Endothelial cell (in vitro differentiated cells): ENCODE data around the gene GALNT10. TPM values are rescaled to one million over a fixed set of nuclear protein-coding genes. Genes with fewer than 3 reads are reported as not detected.

Experiments
- DNase-seq: peaks from one replicate; pipeline ENCODE4 v3.0.0; 2021; ENCODE audit warnings: low spot score
- H3K27ac Mint-ChIP-seq: one replicate; pipeline ENCODE4 v1.8.0; 2021; ENCODE audit warnings: mixed read lengths, inconsistent platforms; ENCODE audit not compliant: unreplicated experiment
- H3K27me3 Mint-ChIP-seq: one replicate; pipeline ENCODE4 v1.8.0; 2021; ENCODE audit warnings: mild to moderate bottlenecking, moderate library complexity, mixed read lengths, inconsistent platforms; ENCODE audit not compliant: unreplicated experiment
- H3K36me3 Mint-ChIP-seq: one replicate; pipeline ENCODE4 v1.8.0; 2021; ENCODE audit warnings: mild to moderate bottlenecking, low read depth, mixed read lengths, inconsistent platforms; ENCODE audit not compliant: unreplicated experiment
- H3K4me1 Mint-ChIP-seq: one replicate; pipeline ENCODE4 v1.8.0; 2021; ENCODE audit warnings: mild to moderate bottlenecking, mixed read lengths, inconsistent platforms; ENCODE audit not compliant: unreplicated experiment
- H3K4me3 Mint-ChIP-seq: one replicate; pipeline ENCODE4 v1.8.0; 2021; ENCODE audit warnings: mild to moderate bottlenecking, mixed read lengths, inconsistent platforms; ENCODE audit not compliant: unreplicated experiment
- H3K9me3 Mint-ChIP-seq: one replicate; pipeline ENCODE4 v1.8.0; 2021; ENCODE audit warnings: mixed read lengths, inconsistent platforms; ENCODE audit not compliant: unreplicated experiment
- total RNA-seq: library from RNA; stranded (reverse); fragmentation: NEBNext Ultra II Directional; extraction: Animal tissue kit (Norgen Biotek cat#: 25700); gene quantifications from one replicate; pipeline ENCODE4 v1.2.1, GENCODE V29; 2021; ENCODE audit not compliant: unreplicated experiment
- TF ChIP-seq, protein P1 (sequence below): fragments of 200-600 bp; sonication (generic); IDR thresholded peaks from one replicate; pipeline ENCODE4 v1.5.0; 2021; ENCODE audit warnings: antibody characterized with exemption; ENCODE audit not compliant: unreplicated experiment

Gene GALNT10
- total RNA-seq, 1 donor from 2014 or later: 22.5 TPM

DNA sequence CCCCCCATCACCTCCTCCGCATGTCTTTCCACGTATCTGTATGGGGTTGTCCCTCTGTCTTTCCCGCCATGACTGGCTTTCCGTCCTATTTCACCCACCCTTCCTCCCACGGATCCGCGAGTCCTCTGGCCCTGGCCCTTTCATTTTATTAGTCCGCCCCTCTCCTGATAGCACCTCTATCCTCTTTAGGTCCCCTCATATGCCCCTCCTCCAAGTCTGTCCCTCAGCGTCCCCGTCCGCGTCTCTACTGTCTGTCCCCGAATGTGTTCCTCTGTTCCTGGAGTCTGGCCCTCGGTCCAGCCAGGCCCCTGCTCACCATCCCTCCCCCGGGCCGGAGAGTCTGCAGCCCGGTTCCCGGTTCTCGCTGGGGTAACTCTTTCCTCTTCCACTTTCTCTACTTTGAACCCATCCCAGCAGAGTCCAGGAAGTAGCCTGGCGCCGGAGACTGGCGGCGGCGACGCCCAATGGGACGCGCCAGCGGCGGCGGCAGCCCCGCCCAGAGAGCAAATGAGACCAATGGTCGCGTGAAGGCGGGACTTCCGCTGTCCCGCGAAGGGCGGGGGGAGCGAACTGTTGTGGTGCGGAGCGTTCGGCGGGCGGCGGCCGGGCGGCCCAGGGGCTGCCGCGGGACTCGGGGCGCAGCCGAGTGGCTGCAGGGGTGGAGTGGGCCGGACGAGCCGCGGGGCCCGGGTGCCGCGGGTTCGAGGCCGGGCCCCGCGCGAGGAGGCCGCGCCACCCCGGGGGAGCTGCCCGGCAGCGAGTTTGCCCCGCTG, 255.1 kb downstream of the GALNT10 start, which contains the start of gene SAP30L:
TSS of gene SAP30L (plus strand) at position 576 of the 773 bp plus-strand sequence. CDS start 608 bp downstream, outside the sequence.
- H3K27me3 Mint-ChIP-seq: peaks cover 2% of the 10 kb centered on the region
- H3K27ac Mint-ChIP-seq: no peak within 1 kb of the TSS
- peaks cover 22% of the 10 kb centered on the region for H3K4me1 Mint-ChIP-seq
- peak within 1 kb of the TSS; percentile 100 for H3K4me3 Mint-ChIP-seq
- DNase-seq: peak; percentile 97
- H3K9me3 Mint-ChIP-seq: no peaks in the 10 kb centered on the region
- peaks cover 9% of the 10 kb centered on the region for H3K36me3 Mint-ChIP-seq
- TF ChIP-seq, protein P1, sequence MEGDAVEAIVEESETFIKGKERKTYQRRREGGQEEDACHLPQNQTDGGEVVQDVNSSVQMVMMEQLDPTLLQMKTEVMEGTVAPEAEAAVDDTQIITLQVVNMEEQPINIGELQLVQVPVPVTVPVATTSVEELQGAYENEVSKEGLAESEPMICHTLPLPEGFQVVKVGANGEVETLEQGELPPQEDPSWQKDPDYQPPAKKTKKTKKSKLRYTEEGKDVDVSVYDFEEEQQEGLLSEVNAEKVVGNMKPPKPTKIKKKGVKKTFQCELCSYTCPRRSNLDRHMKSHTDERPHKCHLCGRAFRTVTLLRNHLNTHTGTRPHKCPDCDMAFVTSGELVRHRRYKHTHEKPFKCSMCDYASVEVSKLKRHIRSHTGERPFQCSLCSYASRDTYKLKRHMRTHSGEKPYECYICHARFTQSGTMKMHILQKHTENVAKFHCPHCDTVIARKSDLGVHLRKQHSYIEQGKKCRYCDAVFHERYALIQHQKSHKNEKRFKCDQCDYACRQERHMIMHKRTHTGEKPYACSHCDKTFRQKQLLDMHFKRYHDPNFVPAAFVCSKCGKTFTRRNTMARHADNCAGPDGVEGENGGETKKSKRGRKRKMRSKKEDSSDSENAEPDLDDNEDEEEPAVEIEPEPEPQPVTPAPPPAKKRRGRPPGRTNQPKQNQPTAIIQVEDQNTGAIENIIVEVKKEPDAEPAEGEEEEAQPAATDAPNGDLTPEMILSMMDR: no peak

- peak overlapping the region; percentile 93 for H3K4me3 Mint-ChIP-seq
- TF ChIP-seq, protein P1: no peak
- H3K36me3 Mint-ChIP-seq: peaks cover 5% of the 10 kb centered on the region
- no peaks in the 10 kb centered on the region for H3K9me3 Mint-ChIP-seq
- peaks cover 3% of the 10 kb centered on the region for H3K27me3 Mint-ChIP-seq
- peaks cover 23% of the 10 kb centered on the region for H3K4me1 Mint-ChIP-seq
- no peak overlapping the region for H3K27ac Mint-ChIP-seq
- peak; percentile 62 for DNase-seq
These were observed 255.9 kb downstream of the GALNT10 start for GRCh38 chr5:154446195-154447088.

DNA sequence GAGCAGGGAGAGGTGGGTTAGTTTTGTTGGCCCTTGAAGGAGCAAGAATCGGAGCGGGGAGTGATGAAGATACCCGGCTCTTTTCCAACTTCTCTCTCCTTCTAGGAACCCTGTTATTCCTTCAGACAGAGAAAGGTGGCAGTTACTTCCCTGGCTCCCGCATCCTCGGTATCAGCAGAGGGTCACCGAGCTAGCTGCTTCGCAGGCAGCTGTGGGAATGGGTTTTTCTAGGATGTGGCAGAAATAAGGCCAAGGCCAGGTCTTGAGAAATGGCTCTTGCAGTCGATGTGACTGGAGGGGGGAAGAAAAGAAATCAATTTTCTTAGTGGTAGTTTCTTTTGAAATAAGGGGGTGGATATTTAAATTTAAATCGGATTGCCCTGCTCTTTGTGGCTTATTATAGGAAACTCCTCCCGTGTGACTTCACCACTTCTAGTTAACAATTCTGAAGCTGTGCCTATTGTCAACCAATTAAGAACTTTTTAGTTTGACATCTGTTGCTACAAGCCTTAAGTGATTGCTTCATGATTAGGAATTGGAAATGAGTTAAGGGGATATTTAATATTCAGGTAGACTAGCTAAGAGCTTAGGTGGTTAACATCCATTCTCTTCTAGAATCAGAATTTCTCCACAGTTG, 256.7 kb downstream of the GALNT10 start:
- Mint-ChIP-seq H3K9me3 (no peaks in the 10 kb centered on the region), H3K36me3 (peaks cover 7% of the 10 kb centered on the region), H3K27ac (no peak overlapping the region), H3K4me1 (peaks cover 23% of the 10 kb centered on the region), H3K27me3 (peaks cover 3% of the 10 kb centered on the region), H3K4me3 (peak overlapping the region; percentile 93)
- DNase-seq: no peak
- TF ChIP-seq, protein P1: no peak

DNA sequence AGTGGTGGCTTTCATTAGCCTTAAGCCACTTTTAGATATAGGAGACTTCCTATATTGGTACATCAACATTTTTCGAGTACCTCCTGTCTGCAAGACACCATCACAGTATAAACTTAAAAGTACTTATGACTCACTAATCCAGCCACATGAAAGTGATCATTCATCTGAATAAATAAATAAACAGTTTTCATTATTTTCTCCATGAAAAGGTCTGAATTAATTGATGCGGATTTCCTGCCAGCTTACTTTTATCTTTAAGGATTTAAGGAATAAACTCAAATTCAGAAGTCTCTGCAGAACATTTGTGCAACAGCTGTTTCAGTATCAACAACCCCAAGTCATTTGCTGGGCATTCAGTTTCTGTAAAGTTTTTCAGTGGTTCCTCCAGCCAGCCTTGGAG, 259.3 kb downstream of the GALNT10 start:
- H3K4me3 Mint-ChIP-seq: no peak overlapping the region

More for the DNA sequence above, 259.3 kb downstream of the GALNT10 start:
- H3K36me3 Mint-ChIP-seq: peaks cover 21% of the 10 kb centered on the region
- TF ChIP-seq, protein P1: no peak
- no peaks in the 10 kb centered on the region for H3K9me3 Mint-ChIP-seq
- H3K27ac Mint-ChIP-seq: no peak overlapping the region
- peaks cover 20% of the 10 kb centered on the region for H3K4me1 Mint-ChIP-seq
- H3K27me3 Mint-ChIP-seq: peaks cover 4% of the 10 kb centered on the region
- DNase-seq: no peak
